Mesendoderm (in vitro differentiated cells): ENCODE results near the gene ZNF688.

Experiments
- DNase-seq: peaks from one replicate; pipeline ENCODE4 v3.0.0; 2013
- H2AK5ac ChIP-seq: 2 replicates; pipeline ENCODE4 v1.6.1; 2013; ENCODE audit warnings: low read length, inconsistent platforms
- H2BK120ac ChIP-seq: 2 replicates; pipeline ENCODE4 v1.6.1; 2013; ENCODE audit warnings: low read depth, mild to moderate bottlenecking, low read length, moderate library complexity, mixed read lengths
- H2BK15ac ChIP-seq: replicated peaks from 2 replicates; pipeline ENCODE4 v1.6.1; 2013; ENCODE audit warnings: low read depth, mild to moderate bottlenecking, moderate library complexity
- H2BK5ac ChIP-seq: 2 replicates; pipeline ENCODE4 v1.6.1; 2013; ENCODE audit warnings: low read length, inconsistent platforms
- H3K18ac ChIP-seq: 2 replicates; pipeline ENCODE4 v1.6.1; 2013; ENCODE audit warnings: mild to moderate bottlenecking, low read length, mixed read lengths
- H3K23ac ChIP-seq: one replicate; pipeline ENCODE4 v1.6.1; 2013; ENCODE audit warnings: low read length
- H3K27ac ChIP-seq: 2 replicates; pipeline ENCODE4 v1.5.1; 2013; ENCODE audit warnings: low read depth, mild to moderate bottlenecking, inconsistent platforms, low read length, moderate library complexity
- H3K27me3 ChIP-seq: 2 replicates; pipeline ENCODE4 v1.6.1; 2013; ENCODE audit warnings: low read length, control low read depth, mild to moderate bottlenecking, inconsistent platforms; ENCODE audit not compliant: insufficient read depth, poor library complexity
- H3K36me3 ChIP-seq: 2 replicates; pipeline ENCODE4 v1.6.1; 2013; ENCODE audit warnings: low read length, inconsistent platforms; ENCODE audit not compliant: control insufficient read depth, insufficient read depth
- H3K4ac ChIP-seq: one replicate; pipeline ENCODE4 v1.6.1; 2013; ENCODE audit warnings: low read depth, mild to moderate bottlenecking, low read length, moderate library complexity
- H3K4me1 ChIP-seq: 2 replicates; pipeline ENCODE4 v1.6.1; 2013; ENCODE audit warnings: low read depth, low read length, inconsistent platforms; ENCODE audit not compliant: control insufficient read depth
- H3K4me2 ChIP-seq: 2 replicates; pipeline ENCODE4 v1.6.1; 2013; ENCODE audit warnings: low read length
- H3K4me3 ChIP-seq: 2 replicates; pipeline ENCODE4 v1.5.1; 2013; ENCODE audit warnings: mild to moderate bottlenecking, low read length
- H3K56ac ChIP-seq: one replicate; pipeline ENCODE4 v1.6.1; 2013; ENCODE audit warnings: low read length
- H3K79me1 ChIP-seq: 2 replicates; pipeline ENCODE4 v1.6.1; 2013; ENCODE audit warnings: low read length, inconsistent platforms
- H3K79me2 ChIP-seq: 2 replicates; pipeline ENCODE4 v1.6.1; 2013; ENCODE audit warnings: mild to moderate bottlenecking, low read length; ENCODE audit not compliant: control insufficient read depth, insufficient read depth
- H3K9ac ChIP-seq: 2 replicates; pipeline ENCODE4 v1.6.1; 2013; ENCODE audit warnings: low read length, inconsistent platforms
- H4K5ac ChIP-seq: one replicate; pipeline ENCODE4 v1.6.1; 2013; ENCODE audit warnings: low read length
- H4K8ac ChIP-seq: one replicate; pipeline ENCODE4 v1.6.1; 2013; ENCODE audit warnings: low read depth, mild to moderate bottlenecking, control low read depth, low read length, moderate library complexity
- WGBS: extraction: QIAGEN DNeasy Blood & Tissue Kit; methylation state at CpG from one replicate; pipeline ENCODE4 v1.1.7; 2013; ENCODE audit warnings: low lambda C conversion rate, missing lambda C conversion rate; ENCODE audit not compliant: insufficient coverage; ENCODE audit errors: extremely low coverage; 5-methylcytosine and 5-hydroxymethylcytosine counted together

The ZNF688 gene

DNA sequence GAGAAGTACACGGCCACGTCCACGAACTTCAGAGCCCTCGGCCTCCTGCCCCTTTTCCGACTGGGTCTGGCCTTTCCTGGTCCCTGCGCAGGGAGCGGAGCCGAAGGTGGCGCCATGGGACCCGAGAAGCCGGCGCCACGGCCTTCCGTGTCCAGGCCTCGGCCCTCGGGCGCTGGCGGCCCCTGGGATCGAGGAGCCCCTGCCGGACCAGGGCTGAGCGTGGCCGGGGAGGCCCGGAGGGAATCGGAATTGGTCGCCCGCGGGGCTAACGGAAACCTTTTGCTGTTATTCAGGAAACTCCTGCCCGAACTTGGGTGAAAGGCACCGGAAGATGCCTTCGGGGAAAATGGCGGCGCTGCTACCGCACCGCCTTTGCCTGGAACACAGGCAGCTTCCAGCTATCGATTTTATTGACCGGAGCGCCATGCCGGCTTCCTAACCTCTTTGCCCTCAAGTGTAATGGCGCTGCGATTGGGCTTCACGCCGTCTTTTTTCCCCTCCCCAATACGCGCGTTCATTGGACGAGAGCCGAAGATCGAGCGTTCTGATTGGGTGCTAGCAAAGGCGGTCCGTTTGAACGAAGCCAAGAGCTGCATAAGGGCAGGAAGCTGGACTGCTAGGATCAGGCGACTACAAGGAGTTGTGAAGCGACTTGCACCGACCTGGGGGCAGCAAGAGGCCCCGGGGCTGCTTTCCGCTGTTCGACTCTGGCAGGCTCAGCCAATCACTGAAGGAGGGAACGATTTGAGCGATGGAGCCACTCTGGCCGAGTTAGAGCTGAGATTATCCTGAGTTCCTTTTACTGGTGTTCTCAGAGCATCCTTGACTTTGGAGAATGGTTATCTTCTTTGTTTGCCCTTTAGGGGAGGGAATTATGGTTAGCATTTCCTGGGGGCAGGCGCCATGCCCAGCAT lies 38.7 kb upstream of the ZNF688 start, which contains the start of gene ZNF689:
ZNF689 (minus strand) TSS at position 464 of the 914 bp plus-strand sequence; CDS start at position 116, 348 bp downstream.
- Histone ChIP-seq H2AK5ac (no peak within 1 kb of the TSS), H3K27me3 (no peaks in the 10 kb centered on the region), H3K36me3 (no peaks in the 10 kb centered on the region), H3K79me1 (peaks cover 1% of the 10 kb centered on the region), H2BK15ac (no peak within 1 kb of the TSS), H3K27ac (peak within 1 kb of the TSS; percentile 52), H2BK120ac (no peak within 1 kb of the TSS), H3K18ac (peak within 1 kb of the TSS; percentile 85), H2BK5ac (peak within 1 kb of the TSS; percentile 16), H3K4ac (peak within 1 kb of the TSS; percentile 94), H3K4me2 (peak within 1 kb of the TSS; percentile 16), H3K9ac (peak within 1 kb of the TSS; percentile 97), H3K79me2 (no peaks in the 10 kb centered on the region), H3K56ac (peak within 1 kb of the TSS; percentile 97), H3K23ac (no peak within 1 kb of the TSS), H3K4me3 (peak within 1 kb of the TSS; percentile 87), H4K5ac (no peak within 1 kb of the TSS), H4K8ac (peak within 1 kb of the TSS; percentile 95), H3K4me1 (peaks cover 1% of the 10 kb centered on the region)
- WGBS = no CpG with 5 or more reads among the region's 63 CpGs
- DNase-seq = peak; percentile 100

DNA sequence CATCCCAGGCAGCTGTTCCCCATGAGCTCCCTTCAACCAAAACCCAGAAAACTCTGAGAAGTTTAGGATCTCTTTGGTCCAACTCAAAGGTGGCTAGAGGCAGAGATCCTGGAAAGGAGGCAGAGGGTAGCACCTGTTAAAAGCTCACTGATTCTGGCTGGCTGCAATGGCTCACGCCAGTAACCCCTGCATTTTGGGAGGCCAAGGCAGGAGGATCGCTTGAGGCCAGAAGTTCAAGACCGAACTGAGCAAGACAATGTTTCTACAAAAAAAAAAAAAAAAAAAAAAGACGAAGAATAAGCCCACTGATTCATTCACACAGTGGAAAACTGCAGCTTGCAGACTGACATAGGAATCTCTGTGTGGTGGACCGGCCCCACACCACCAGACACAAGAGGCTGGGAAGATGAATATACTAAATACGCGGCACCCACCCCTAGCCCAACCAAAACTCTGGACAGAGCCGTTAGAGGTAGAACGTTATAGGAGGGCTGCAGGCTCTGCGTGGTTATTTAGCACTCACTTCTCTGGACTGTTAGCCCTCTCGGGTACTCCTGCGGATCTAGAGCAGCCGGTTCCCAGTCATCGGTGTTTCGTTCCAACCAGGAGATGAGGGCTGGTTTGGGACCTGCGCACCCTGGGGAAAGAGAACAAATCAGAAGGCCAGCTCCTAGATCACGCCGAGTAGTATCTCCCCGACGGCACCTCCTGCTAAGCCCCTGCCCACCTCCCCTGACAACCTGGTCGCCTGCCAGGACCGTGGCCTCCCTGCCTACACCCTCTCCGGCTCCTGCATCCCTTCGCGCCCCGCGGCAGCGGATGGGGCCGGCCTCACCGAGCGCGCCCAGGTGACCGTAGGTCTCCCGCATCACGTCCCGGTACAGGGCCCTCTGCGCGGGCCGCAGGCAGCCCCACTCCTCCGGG lies 37.8 kb upstream of the ZNF688 start:
- Histone ChIP-seq H2BK120ac (no peak overlapping the region), H3K36me3 (no peaks in the 10 kb centered on the region), H3K27ac (peak overlapping the region; percentile 52), H3K9ac (peak overlapping the region; percentile 97), H3K4me3 (peak overlapping the region; percentile 87), H4K5ac (no peak overlapping the region), H2BK5ac (no peak overlapping the region), H3K4me2 (peak overlapping the region; percentile 16), H2BK15ac (no peak overlapping the region), H3K18ac (peak overlapping the region; percentile 85), H4K8ac (no peak overlapping the region), H3K27me3 (no peaks in the 10 kb centered on the region), H3K4me1 (peaks cover 1% of the 10 kb centered on the region), H3K4ac (peak overlapping the region; percentile 94), H3K79me2 (no peaks in the 10 kb centered on the region), H3K23ac (peak overlapping the region; percentile 45), H3K56ac (peak overlapping the region; percentile 97), H2AK5ac (no peak overlapping the region), H3K79me1 (peaks cover 1% of the 10 kb centered on the region)
- WGBS = no CpG with 5 or more reads among the region's 40 CpGs
- DNase-seq = peak; percentile 67

DNA sequence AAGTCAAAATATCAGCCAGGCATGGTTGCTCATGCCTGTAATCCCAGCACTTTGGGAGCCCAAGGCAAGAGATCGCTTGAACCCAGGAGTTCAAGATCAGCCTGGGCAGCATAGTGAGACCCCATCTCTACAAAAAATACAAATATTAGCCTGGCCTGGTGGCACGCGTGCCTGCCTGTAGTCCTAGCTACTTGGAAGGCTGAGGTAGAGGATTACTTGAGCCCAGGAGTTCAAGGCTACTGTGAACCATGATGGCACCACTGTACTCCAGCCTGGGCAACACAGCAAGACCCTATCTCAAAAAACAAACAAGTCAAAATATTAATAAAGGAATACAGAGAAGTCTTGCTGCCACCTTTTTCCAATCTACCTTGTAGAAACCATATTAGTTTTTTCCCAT lies 34.5 kb upstream of the ZNF688 start:
- H3K4me2 ChIP-seq = no peak overlapping the region
- H2BK5ac ChIP-seq = no peak overlapping the region
- H3K4ac ChIP-seq = no peak overlapping the region
- no peak for DNase-seq
- H3K27ac ChIP-seq = no peak overlapping the region
- H3K36me3 ChIP-seq = peaks cover 11% of the 10 kb centered on the region
- H3K4me3 ChIP-seq = no peak overlapping the region
- WGBS = no CpG with 5 or more reads among the region's 3 CpGs
- no peaks in the 10 kb centered on the region for H3K79me2 ChIP-seq
- no peak overlapping the region for H3K18ac ChIP-seq
- no peak overlapping the region for H4K8ac ChIP-seq
- no peak overlapping the region for H2BK15ac ChIP-seq
- H3K9ac ChIP-seq = no peak overlapping the region
- H2BK120ac ChIP-seq = no peak overlapping the region
- peaks cover 1% of the 10 kb centered on the region for H3K79me1 ChIP-seq
- no peak overlapping the region for H3K56ac ChIP-seq
- H3K4me1 ChIP-seq = peaks cover 1% of the 10 kb centered on the region
- H3K27me3 ChIP-seq = no peaks in the 10 kb centered on the region
- H2AK5ac ChIP-seq = no peak overlapping the region
- H3K23ac ChIP-seq = no peak overlapping the region
- no peak overlapping the region for H4K5ac ChIP-seq

DNA sequence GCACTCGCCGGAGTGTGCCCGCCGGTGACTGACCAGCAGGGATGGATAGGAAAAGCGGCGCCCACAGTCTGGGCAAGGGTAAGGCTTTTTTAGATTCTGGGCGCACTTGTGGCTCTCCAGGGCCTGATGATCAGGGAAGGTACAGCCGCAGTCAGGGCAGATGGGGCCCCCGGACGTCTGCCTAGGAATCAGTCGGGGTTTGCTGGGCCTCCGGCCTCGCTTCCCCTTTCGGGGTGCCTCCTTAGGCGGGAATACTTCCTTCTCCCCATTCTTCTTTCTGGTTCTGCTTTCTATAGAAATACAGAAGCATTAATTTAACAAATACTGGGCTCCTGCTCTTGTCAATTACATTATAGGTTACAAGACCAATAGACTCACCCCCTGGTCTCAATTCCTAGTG lies 33.6 kb upstream of the ZNF688 start:
- Histone ChIP-seq H3K27me3 (no peaks in the 10 kb centered on the region), H3K79me2 (no peaks in the 10 kb centered on the region), H3K4ac (no peak overlapping the region), H3K79me1 (peaks cover 1% of the 10 kb centered on the region), H3K9ac (no peak overlapping the region), H3K27ac (no peak overlapping the region), H3K4me2 (no peak overlapping the region), H3K18ac (no peak overlapping the region), H3K23ac (no peak overlapping the region), H2AK5ac (no peak overlapping the region), H3K56ac (no peak overlapping the region), H2BK15ac (no peak overlapping the region), H3K4me3 (no peak overlapping the region), H2BK120ac (no peak overlapping the region), H3K36me3 (peaks cover 11% of the 10 kb centered on the region), H4K8ac (no peak overlapping the region), H4K5ac (no peak overlapping the region), H3K4me1 (peaks cover 1% of the 10 kb centered on the region), H2BK5ac (no peak overlapping the region)
- no CpG with 5 or more reads among the region's 15 CpGs for WGBS
- no peak for DNase-seq

DNA sequence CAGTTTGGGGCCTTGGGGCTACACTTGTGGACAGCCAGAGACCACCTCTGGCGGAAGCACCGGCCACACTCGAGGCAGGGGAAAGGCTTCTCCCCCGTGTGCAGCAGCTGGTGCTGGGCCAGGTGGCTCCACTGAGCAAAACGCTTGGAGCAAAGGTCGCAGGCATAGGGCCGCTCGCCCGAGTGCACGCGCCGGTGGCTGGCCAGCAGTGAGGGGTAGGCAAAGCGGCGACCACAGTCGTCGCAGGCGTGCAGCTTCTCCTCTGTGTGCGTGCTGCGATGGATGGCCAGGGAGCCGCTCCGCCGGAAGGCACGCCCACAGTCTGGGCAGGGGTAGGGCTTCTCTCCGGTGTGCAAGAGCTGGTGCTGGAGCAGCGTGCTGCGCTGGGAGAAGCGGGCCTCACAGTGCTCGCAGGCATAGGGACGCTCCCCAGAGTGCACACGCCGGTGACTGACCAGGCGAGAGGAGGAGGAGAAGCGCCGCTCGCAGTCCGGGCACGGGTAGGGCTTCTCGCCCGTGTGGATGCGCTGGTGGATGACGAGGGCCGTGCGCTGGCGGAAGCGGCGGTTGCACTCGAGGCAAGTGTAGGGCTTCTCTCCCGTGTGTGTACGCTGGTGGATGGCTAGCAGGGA lies 32.9 kb upstream of the ZNF688 start:
- Histone ChIP-seq H3K4me3 (no peak overlapping the region), H4K5ac (no peak overlapping the region)

More for the DNA sequence above, 32.9 kb upstream of the ZNF688 start:
- H3K79me1 ChIP-seq = peaks cover 1% of the 10 kb centered on the region
- no peak overlapping the region for H2BK15ac ChIP-seq
- H3K18ac ChIP-seq = no peak overlapping the region
- WGBS = no CpG with 5 or more reads among the region's 49 CpGs
- H3K79me2 ChIP-seq = no peaks in the 10 kb centered on the region
- no peak overlapping the region for H3K56ac ChIP-seq
- no peak overlapping the region for H2BK5ac ChIP-seq
- no peak overlapping the region for H3K4ac ChIP-seq
- H3K9ac ChIP-seq = no peak overlapping the region
- no peak overlapping the region for H3K23ac ChIP-seq
- no peak overlapping the region for H2AK5ac ChIP-seq
- no peak overlapping the region for H2BK120ac ChIP-seq
- peaks cover 1% of the 10 kb centered on the region for H3K4me1 ChIP-seq
- peaks cover 11% of the 10 kb centered on the region for H3K36me3 ChIP-seq
- no peak overlapping the region for H4K8ac ChIP-seq
- DNase-seq = no peak
- no peak overlapping the region for H3K4me2 ChIP-seq
- H3K27me3 ChIP-seq = no peaks in the 10 kb centered on the region
- no peak overlapping the region for H3K27ac ChIP-seq
